Brain pericyte (primary cell): ENCODE measurements around the gene SLC44A4.
A peak's percentile ranks its signal among the peaks of the same experiment; 100 is the strongest.
"Not testable (repeated sequence)": the region's sequence is repeated elsewhere in the genome, so short reads cannot be mapped to it uniquely, and the experiment has no call there.

Experiments
- DNase-seq: peaks from one replicate; pipeline ENCODE4 v3.0.0-alpha.2; 2012; ENCODE audit warnings: low read depth, low spot score

Gene SLC44A4

DNA sequence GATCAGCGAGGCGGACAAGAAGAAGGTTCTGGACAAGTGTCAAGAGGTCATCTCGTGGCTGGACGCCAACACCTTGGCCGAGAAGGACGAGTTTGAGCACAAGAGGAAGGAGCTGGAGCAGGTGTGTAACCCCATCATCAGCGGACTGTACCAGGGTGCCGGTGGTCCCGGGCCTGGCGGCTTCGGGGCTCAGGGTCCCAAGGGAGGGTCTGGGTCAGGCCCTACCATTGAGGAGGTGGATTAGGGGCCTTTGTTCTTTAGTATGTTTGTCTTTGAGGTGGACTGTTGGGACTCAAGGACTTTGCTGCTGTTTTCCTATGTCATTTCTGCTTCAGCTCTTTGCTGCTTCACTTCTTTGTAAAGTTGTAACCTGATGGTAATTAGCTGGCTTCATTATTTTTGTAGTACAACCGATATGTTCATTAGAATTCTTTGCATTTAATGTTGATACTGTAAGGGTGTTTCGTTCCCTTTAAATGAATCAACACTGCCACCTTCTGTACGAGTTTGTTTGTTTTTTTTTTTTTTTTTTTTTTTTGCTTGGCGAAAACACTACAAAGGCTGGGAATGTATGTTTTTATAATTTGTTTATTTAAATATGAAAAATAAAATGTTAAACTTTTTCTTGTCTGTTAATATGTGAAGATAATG, 49.0 kb downstream of the SLC44A4 start:
- no peak for DNase-seq

- peak; percentile 100 for DNase-seq
Measured at GRCh38 chr6:31827286-31828079, 51.3 kb downstream of the SLC44A4 start, which contains the start of gene HSPA1B. Gene HSPA1B, plus strand, starts transcription at chr6:31827738. Its CDS starts 213 bp downstream, at chr6:31827951.

DNA sequence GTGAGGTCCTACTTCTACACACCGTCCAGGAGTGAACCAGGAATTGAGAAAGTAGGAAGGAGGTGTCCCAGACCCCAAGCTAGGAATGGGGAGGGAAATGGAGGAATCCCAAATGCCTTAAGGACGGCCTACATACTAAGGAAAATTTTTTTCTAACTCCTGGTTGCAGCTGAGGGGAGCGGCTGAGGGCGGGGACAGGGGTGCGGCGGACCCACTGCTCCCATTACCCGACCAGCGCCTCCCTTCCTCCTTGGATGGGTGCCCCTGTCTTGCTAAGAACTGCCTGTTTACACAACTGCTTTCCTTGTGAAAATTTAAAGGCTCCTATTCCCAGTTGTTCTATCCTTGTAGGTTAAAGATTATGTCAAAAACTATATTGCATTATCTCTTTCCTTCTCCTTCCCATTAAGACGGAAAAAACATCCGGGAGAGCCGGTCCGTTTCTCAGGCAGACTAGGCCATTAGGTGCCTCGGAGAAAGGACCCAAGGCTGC, 52.0 kb downstream of the SLC44A4 start:
- DNase-seq: no peak

GRCh38 chr6:31825553-31825952, 53.2 kb downstream of the SLC44A4 start:
- DNase-seq: no peak

GRCh38 chr6:31823592-31824196, 55.1 kb downstream of the SLC44A4 start:
- not testable (repeated sequence) for DNase-seq

DNA sequence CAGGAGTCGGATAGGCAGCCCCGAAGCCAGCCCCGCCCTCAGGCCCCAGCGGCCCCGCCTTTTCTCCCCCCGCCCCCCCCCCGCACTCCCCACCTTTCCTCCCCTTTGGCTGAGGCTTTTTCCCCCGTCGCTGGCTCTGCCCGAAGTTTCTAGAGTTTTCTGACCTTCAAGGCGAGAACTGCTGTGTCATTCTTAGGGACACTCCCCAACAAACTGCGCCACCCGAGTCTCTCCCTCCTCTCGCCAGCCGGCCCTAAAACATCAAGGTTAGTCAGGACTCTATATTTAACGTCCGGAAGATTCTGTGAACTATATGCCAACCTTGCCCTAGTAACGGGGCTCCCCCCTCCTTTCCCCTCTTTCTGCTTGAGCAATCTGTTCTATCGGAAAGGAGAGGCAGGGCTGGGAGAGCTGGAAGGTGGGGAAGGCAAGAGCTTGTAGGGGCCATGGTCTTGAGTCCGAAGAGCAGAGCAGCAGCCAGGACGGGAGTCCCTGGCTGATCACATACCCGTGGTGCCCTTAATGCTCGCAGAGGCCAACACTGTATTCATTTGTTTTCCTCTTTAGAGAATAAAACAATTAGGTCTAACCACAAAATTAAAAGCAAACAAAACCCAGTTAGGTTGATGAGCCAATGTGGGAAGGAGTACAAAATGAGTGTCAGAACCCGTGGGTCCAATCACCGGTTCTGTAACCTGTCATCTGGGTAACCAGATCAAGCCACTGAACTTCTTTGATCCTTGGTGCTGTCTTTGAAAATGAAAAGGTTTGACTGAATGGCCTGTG, 56.6 kb downstream of the SLC44A4 start:
- DNase-seq: no peak

GRCh38 chr6:31821301-31822035, 57.3 kb downstream of the SLC44A4 start:
- no peak for DNase-seq

- DNase-seq: not testable (repeated sequence)
Measured at GRCh38 chr6:31820399-31820798, 58.4 kb downstream of the SLC44A4 start.

- no peak for DNase-seq
Measured at GRCh38 chr6:31819871-31820299, 58.9 kb downstream of the SLC44A4 start.

GRCh38 chr6:31817929-31818511, 60.8 kb downstream of the SLC44A4 start:
- DNase-seq: not testable (repeated sequence)

GRCh38 chr6:31817133-31817928, 61.5 kb downstream of the SLC44A4 start:
- DNase-seq: not testable (repeated sequence)

- DNase-seq: peak; percentile 79
Measured at GRCh38 chr6:31815025-31815838, 63.6 kb downstream of the SLC44A4 start, which contains the start of the genes HSPA1A and HSPA1L. Gene HSPA1A, plus strand, starts transcription at chr6:31815543. Its CDS starts 214 bp downstream, at chr6:31815757. Gene HSPA1L, minus strand, starts transcription at chr6:31815283. Its CDS starts 3,311 bp downstream, at chr6:31811972.

DNA sequence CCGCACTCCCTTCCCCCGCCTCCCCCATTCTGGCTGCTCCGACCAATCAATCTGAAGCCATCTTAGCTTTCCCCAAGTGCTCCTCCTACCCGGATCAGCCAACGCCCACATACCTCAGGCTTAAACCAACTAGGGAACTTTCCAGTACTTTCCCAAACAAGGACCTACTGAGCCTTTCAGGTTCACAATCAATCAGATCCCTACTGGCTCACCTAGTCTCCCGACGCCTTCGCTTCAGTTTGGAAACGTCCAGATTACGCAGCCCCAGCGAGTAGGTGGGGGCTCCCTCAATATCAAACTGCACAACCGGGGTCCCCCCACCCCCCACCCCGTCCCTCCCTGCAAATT, 64.1 kb downstream of the SLC44A4 start:
- peak; percentile 79 for DNase-seq

GRCh38 chr6:31813465-31813849, 65.3 kb downstream of the SLC44A4 start:
- DNase-seq: no peak
